ENCODE data around the gene CELF2. TPM values are rescaled to one million over a fixed set of nuclear protein-coding genes. Genes with fewer than 3 reads are reported as not detected.

CELF2 gene
- polyA plus RNA-seq, 1 donor from 2014 or later: 55.5 TPM

DNA sequence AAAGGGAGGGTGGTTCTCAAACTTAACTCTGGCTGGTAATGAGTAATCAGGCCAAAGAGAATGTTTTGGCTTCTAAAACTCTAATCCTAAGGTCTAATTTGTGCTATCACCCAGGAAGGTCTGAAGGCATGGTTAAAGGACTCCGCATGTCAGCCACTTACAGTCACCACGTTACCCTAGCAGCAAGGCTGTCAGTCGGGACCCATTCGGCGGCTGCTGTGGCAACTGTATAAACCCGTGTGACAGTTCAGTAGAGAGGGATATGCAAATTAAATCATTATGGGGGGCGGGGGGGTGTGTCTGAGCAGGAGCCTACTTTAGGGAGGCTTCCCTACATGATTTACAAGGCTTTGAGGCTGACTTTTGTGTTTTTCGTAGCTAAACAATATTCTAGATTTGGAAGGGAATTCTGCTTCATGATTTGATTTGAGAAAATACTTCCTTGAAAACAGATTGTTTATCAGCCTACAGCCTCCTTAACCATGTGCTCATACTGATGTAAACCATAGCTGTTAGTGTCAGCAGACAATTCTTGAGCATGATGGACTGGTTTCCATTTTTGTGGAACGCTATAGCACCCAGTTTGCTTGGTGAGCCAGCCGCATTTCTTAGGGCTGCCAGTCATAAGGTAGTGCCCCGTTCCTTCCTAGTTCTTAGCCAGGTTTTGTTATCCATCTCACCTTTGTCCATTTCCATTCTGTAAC, 309.4 kb downstream of the CELF2 start:
- no peaks in the 10 kb centered on the region for H3K9me3 ChIP-seq (ENCODE audit: low read length)
- H3K27ac ChIP-seq (ENCODE audit: low read length): peak overlapping the region; percentile 71
- TF ChIP-seq EP300 (conservative IDR thresholded peaks at IDR 0.05; ENCODE audit: poor library complexity, severe bottlenecking) (peak; percentile 75), REST (IDR thresholded peaks at IDR 0.05; ENCODE audit: borderline replicate concordance) (no peak), MXI1 (conservative IDR thresholded peaks at IDR 0.05; ENCODE audit: poor library complexity, severe bottlenecking) (peak; percentile 75), SMC3 (conservative IDR thresholded peaks at IDR 0.05; ENCODE audit: poor library complexity) (peak; percentile 44), TAF1 (IDR thresholded peaks at IDR 0.05; ENCODE audit: low read depth) (no peak), RAD21 (conservative IDR thresholded peaks at IDR 0.05) (peak; percentile 21), EZH2 (IDR thresholded peaks at IDR 0.05; ENCODE audit: borderline replicate concordance, insufficient read depth, low read length, poor library complexity, severe bottlenecking) (no peak), POLR2AphosphoS5 (IDR thresholded peaks at IDR 0.05) (peak; percentile 16)
- no peaks in the 10 kb centered on the region for H3K79me2 ChIP-seq (replicated peaks; ENCODE audit: insufficient read depth, low read length)
- peak overlapping the region; percentile 41 for H3K4me2 ChIP-seq (ENCODE audit: low read length)
- peaks cover 15% of the 10 kb centered on the region for H3K36me3 ChIP-seq (ENCODE audit: insufficient read depth, low read length)
- no peaks in the 10 kb centered on the region for H4K20me1 ChIP-seq (ENCODE audit: insufficient read depth)
- H3K4me3 ChIP-seq (ENCODE audit: low read length): peak overlapping the region; percentile 32
- H2AFZ ChIP-seq (ENCODE audit: low read depth, low read length): no peak overlapping the region
- peak overlapping the region; percentile 38 for H3K9ac ChIP-seq (ENCODE audit: low read length)
- H3F3A ChIP-seq (ENCODE audit: insufficient read depth, low read length, poor library complexity, severe bottlenecking): no peaks in the 10 kb centered on the region
- no peaks in the 10 kb centered on the region for H3K27me3 ChIP-seq (ENCODE audit: insufficient read depth, low read depth, low read length)
- no peaks in the 10 kb centered on the region for H3K9me2 ChIP-seq (ENCODE audit: insufficient read depth, low read length)

- Histone ChIP-seq H3K79me2 (replicated peaks; ENCODE audit: insufficient read depth, low read length) (no peaks in the 10 kb centered on the region), H3K4me3 (ENCODE audit: low read length) (no peak overlapping the region), H3K9ac (ENCODE audit: low read length) (no peak overlapping the region), H3K36me3 (ENCODE audit: insufficient read depth, low read length) (peaks cover 15% of the 10 kb centered on the region), H3K9me2 (ENCODE audit: insufficient read depth, low read length) (no peaks in the 10 kb centered on the region), H3K4me2 (ENCODE audit: low read length) (no peak overlapping the region), H3F3A (ENCODE audit: insufficient read depth, low read length, poor library complexity, severe bottlenecking) (no peaks in the 10 kb centered on the region), H2AFZ (ENCODE audit: low read depth, low read length) (no peak overlapping the region), H3K27me3 (ENCODE audit: insufficient read depth, low read depth, low read length) (no peaks in the 10 kb centered on the region), H3K9me3 (ENCODE audit: low read length) (no peaks in the 10 kb centered on the region), H3K27ac (ENCODE audit: low read length) (peak overlapping the region; percentile 71), H4K20me1 (ENCODE audit: insufficient read depth) (no peaks in the 10 kb centered on the region)
- no peak for TF ChIP-seq REST (IDR thresholded peaks at IDR 0.05; ENCODE audit: borderline replicate concordance)
- TF ChIP-seq EZH2 (IDR thresholded peaks at IDR 0.05; ENCODE audit: borderline replicate concordance, insufficient read depth, low read length, poor library complexity, severe bottlenecking): no peak
- TF ChIP-seq MXI1 (conservative IDR thresholded peaks at IDR 0.05; ENCODE audit: poor library complexity, severe bottlenecking): no peak
- TF ChIP-seq EP300 (conservative IDR thresholded peaks at IDR 0.05; ENCODE audit: poor library complexity, severe bottlenecking): no peak
- TF ChIP-seq, protein P1, sequence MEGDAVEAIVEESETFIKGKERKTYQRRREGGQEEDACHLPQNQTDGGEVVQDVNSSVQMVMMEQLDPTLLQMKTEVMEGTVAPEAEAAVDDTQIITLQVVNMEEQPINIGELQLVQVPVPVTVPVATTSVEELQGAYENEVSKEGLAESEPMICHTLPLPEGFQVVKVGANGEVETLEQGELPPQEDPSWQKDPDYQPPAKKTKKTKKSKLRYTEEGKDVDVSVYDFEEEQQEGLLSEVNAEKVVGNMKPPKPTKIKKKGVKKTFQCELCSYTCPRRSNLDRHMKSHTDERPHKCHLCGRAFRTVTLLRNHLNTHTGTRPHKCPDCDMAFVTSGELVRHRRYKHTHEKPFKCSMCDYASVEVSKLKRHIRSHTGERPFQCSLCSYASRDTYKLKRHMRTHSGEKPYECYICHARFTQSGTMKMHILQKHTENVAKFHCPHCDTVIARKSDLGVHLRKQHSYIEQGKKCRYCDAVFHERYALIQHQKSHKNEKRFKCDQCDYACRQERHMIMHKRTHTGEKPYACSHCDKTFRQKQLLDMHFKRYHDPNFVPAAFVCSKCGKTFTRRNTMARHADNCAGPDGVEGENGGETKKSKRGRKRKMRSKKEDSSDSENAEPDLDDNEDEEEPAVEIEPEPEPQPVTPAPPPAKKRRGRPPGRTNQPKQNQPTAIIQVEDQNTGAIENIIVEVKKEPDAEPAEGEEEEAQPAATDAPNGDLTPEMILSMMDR (IDR thresholded peaks at IDR 0.05; ENCODE audit: poor library complexity, severe bottlenecking): no peak
- TF ChIP-seq SMC3 (conservative IDR thresholded peaks at IDR 0.05; ENCODE audit: poor library complexity): no peak
- no peak for TF ChIP-seq RAD21 (conservative IDR thresholded peaks at IDR 0.05)
- TF ChIP-seq POLR2AphosphoS5 (IDR thresholded peaks at IDR 0.05): no peak
- no peak for TF ChIP-seq TAF1 (IDR thresholded peaks at IDR 0.05; ENCODE audit: low read depth)
Observed at GRCh38 chr10:11328264-11329061, 310.8 kb downstream of the CELF2 start.
